ENCODE measurements around the gene SARDH.

SARDH gene

DNA sequence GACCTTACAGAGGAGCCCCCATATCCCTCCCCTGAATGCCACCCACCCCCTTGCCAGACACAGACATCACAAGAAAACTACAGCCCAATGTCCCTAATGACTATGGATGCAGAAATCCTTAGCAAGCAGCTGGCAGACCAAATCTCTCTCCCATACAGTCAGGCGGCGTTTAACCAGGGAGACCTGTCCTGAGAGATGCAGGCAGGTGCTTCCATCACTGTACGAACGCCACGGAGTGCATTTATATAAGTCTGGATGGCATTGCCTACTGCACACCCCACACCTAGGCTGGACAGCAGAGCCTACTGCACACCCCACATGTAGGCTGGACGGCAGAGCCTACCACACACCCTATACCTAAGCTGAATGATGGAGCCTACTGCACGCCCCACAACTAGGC is 34.4 kb upstream of the SARDH start:
- no peaks in the 10 kb centered on the region for H3K36me3 ChIP-seq (ENCODE audit: insufficient read depth)

DNA sequence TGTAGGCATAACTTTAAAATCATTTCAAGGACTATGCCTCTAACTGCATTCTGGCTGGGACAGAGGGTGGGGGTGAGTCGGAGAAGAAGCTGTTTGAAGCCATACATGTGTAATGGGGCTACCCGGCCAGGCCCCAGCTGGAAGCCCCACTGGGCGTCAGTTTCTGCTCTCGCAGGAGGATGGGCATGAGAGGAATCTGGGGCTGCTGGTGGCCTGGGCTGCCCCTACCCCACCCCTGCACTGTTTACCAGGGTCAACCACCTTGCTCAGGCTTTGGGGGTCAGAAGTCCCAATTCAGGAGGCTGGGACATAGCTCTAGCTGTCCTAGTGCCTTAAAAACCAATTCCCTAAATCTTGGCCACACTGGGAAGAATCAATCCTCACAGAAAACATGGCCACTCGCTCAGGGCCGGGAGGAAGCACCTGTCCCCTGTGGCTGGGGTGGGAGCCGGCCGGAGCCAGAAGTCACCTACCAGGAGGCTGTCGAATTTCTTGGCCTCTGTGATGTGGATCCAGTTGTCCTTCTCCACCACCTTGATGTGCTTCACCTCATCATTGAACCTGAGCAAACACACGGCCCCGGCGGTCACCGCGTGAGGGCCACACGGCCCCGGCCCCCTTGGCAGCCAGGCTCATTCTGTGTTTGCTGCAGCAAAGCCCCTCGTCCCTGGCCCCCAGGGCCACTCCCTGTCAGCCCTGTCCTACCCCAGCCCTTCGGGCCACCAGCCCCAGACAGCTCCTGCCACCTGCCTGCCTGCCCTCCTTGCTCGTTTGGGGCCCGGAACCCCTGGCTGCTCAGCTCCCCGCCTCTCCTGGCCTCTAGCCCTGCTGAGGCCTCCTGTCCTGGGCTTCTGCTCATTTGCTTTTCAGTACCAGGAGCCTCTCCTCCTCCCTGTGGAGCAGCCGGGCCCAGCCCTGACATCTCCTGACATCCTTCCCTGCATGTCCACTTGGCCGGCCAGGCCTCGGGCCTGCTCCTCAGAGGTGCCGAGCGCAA is 33.6 kb upstream of the SARDH start:
- H3K27me3 ChIP-seq (ENCODE audit: insufficient read depth, low read depth): no peaks in the 10 kb centered on the region
- TF ChIP-seq, protein P1, sequence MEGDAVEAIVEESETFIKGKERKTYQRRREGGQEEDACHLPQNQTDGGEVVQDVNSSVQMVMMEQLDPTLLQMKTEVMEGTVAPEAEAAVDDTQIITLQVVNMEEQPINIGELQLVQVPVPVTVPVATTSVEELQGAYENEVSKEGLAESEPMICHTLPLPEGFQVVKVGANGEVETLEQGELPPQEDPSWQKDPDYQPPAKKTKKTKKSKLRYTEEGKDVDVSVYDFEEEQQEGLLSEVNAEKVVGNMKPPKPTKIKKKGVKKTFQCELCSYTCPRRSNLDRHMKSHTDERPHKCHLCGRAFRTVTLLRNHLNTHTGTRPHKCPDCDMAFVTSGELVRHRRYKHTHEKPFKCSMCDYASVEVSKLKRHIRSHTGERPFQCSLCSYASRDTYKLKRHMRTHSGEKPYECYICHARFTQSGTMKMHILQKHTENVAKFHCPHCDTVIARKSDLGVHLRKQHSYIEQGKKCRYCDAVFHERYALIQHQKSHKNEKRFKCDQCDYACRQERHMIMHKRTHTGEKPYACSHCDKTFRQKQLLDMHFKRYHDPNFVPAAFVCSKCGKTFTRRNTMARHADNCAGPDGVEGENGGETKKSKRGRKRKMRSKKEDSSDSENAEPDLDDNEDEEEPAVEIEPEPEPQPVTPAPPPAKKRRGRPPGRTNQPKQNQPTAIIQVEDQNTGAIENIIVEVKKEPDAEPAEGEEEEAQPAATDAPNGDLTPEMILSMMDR (conservative IDR thresholded peaks at IDR 0.05; ENCODE audit: low read depth, low read length): no peak
- H3K36me3 ChIP-seq (ENCODE audit: insufficient read depth): no peaks in the 10 kb centered on the region
- H3K9ac ChIP-seq: no peak overlapping the region
- H4K20me1 ChIP-seq (ENCODE audit: insufficient read depth): no peaks in the 10 kb centered on the region
- no peak overlapping the region for H3K4me3 ChIP-seq (IDR thresholded peaks at IDR 0.05; ENCODE audit: insufficient read depth, low read depth, low read length)
- no peaks in the 10 kb centered on the region for H3K79me2 ChIP-seq (ENCODE audit: insufficient read depth, low read depth)
- no peaks in the 10 kb centered on the region for H3K4me1 ChIP-seq (ENCODE audit: low read depth, poor library complexity, severe bottlenecking)
- H3K27ac ChIP-seq: no peak overlapping the region
- H3K4me2 ChIP-seq: no peak overlapping the region
- no peak overlapping the region for H2AFZ ChIP-seq (ENCODE audit: low read depth)

More for the DNA sequence above, 34.4 kb upstream of the SARDH start:
- Histone ChIP-seq H3K9ac (no peak overlapping the region), H3K27me3 (ENCODE audit: insufficient read depth, low read depth) (no peaks in the 10 kb centered on the region), H3K4me3 (IDR thresholded peaks at IDR 0.05; ENCODE audit: insufficient read depth, low read depth, low read length) (no peak overlapping the region), H2AFZ (ENCODE audit: low read depth) (no peak overlapping the region), H3K27ac (no peak overlapping the region), H3K4me1 (ENCODE audit: low read depth, poor library complexity, severe bottlenecking) (no peaks in the 10 kb centered on the region), H4K20me1 (ENCODE audit: insufficient read depth) (no peaks in the 10 kb centered on the region), H3K4me2 (no peak overlapping the region), H3K79me2 (ENCODE audit: insufficient read depth, low read depth) (no peaks in the 10 kb centered on the region)
- TF ChIP-seq, protein P1 (conservative IDR thresholded peaks at IDR 0.05; ENCODE audit: low read depth, low read length): no peak

DNA sequence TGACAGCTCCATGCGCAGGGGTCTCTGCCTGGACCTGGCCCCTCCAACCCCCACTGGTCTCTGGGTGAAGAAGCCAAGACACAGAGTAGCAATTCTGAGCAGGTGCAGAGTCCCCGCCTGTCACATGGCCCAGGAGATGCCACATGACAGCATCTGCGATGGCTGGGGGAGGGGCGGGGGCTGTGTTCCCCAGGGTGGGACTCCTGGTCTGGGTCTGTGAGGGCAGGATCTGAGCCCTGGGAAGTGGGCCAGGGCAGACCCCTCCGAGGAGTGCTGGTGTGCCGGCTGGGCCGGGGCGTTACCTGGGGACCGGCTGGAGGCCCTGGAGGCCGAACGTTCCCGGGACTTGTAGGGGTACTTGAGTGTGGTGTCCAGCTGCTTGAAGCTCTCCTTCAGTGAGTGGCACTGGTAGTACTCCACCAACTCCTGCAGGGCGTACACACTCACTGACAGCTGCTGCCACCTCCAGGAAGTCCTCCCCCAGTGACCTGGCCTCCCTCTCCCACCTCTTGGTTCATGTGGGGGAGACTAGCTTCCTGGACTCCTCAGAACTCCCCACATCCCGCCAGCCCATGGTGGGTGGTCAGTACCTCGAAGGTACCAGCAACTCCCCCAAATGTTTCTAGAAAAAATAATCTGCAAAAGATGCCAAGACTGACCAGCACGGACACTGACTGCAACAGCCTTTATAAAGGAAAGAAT is 32.1 kb upstream of the SARDH start:
- Histone ChIP-seq H2AFZ (ENCODE audit: low read depth) (no peak overlapping the region), H3K27me3 (ENCODE audit: insufficient read depth, low read depth) (no peaks in the 10 kb centered on the region), H4K20me1 (ENCODE audit: insufficient read depth) (no peaks in the 10 kb centered on the region), H3K79me2 (ENCODE audit: insufficient read depth, low read depth) (no peaks in the 10 kb centered on the region), H3K4me1 (ENCODE audit: low read depth, poor library complexity, severe bottlenecking) (no peaks in the 10 kb centered on the region), H3K27ac (no peak overlapping the region), H3K36me3 (ENCODE audit: insufficient read depth) (no peaks in the 10 kb centered on the region), H3K4me3 (IDR thresholded peaks at IDR 0.05; ENCODE audit: insufficient read depth, low read depth, low read length) (no peak overlapping the region), H3K9ac (no peak overlapping the region), H3K4me2 (no peak overlapping the region)
- TF ChIP-seq, protein P1 (conservative IDR thresholded peaks at IDR 0.05; ENCODE audit: low read depth, low read length): no peak

DNA sequence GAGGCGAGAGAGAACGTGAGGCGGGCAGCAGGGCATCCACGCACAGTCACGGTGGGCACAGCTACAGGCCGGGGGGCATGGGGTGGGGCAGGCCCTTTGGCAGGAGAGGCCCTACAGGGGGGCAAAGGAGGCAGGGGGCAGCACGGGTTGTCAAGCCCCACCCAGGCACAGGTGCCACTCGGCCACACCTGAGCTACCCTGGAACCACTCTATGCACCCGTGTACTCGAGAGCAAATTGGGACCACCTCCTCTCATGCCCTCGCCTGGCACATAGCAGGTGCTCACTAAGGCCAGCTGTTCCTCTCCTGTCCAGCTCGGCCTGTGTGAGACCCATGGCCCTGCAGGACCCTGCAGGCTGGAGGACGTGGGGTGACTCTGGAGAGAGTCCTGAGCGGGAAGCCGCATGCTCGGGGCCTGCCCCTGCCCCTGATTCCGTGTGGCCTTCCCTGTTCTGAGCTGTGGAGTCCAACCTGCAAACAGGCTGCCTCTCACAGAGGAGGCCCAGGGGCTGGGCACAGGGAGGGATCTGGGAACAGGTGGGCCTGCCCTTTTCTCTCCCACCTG is 31.4 kb upstream of the SARDH start:
- no peak overlapping the region for H3K4me2 ChIP-seq
- TF ChIP-seq, protein P1 (conservative IDR thresholded peaks at IDR 0.05; ENCODE audit: low read depth, low read length): no peak
- no peaks in the 10 kb centered on the region for H3K27me3 ChIP-seq (ENCODE audit: insufficient read depth, low read depth)
- H3K79me2 ChIP-seq (ENCODE audit: insufficient read depth, low read depth): no peaks in the 10 kb centered on the region
- no peaks in the 10 kb centered on the region for H3K4me1 ChIP-seq (ENCODE audit: low read depth, poor library complexity, severe bottlenecking)
- no peak overlapping the region for H2AFZ ChIP-seq (ENCODE audit: low read depth)
- H3K9ac ChIP-seq: no peak overlapping the region
- no peaks in the 10 kb centered on the region for H4K20me1 ChIP-seq (ENCODE audit: insufficient read depth)
- H3K27ac ChIP-seq: no peak overlapping the region
- no peak overlapping the region for H3K4me3 ChIP-seq (IDR thresholded peaks at IDR 0.05; ENCODE audit: insufficient read depth, low read depth, low read length)
- H3K36me3 ChIP-seq (ENCODE audit: insufficient read depth): no peaks in the 10 kb centered on the region

All from KMS-11 (cell line).